ENCODE data around the gene SLC25A48.

DNA sequence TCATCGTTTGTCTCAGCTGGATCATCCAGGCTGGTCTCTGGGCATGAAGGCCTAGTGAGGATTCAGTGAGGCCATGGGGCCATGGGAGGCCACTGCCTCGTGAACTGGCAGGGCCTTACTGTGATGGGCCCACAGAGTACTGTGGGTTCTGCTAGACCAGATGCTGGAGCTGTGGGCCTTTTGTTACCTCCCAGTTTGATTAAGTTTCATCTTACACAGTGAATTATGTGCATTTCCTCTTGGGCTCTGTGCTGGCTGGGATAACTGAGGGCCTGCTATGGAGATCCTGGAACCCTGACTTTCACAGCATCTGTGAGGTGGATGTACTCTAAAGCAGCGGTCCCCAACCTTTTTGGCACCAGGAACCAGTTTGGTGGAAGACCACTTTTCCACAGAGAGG lies 19.7 kb upstream of the SLC25A48 start:
- TF ChIP-seq POLR2AphosphoS5 (IDR thresholded peaks at IDR 0.05; ENCODE audit: low read depth, low read length) = no peak
- no peak for TF ChIP-seq POLR2A (IDR thresholded peaks at IDR 0.05; ENCODE audit: low read depth, low read length)

All from GM12892 (cell line).